HCT116 (cell line): ENCODE results near the gene FBH1. TPM values are rescaled to one million over a fixed set of nuclear protein-coding genes. Genes with fewer than 3 reads are reported as not detected.
"Not testable (repeated sequence)": the region's sequence is repeated elsewhere in the genome, so short reads cannot be mapped to it uniquely, and the experiment has no call there.

Experiments used
- ATAC-seq: fragments of 200-7000 bp; cut with Tn5 transposase; 2 replicates; pipeline ENCODE4 v1.9.1; 2020; ENCODE audit warnings: mild to moderate bottlenecking, moderate library complexity
- BruUV-seq: library from RNA; stranded (reverse); fragments of 400-500 nt; replicated peaks from 2 replicates; lab custom pipeline; 2021; lab: Mats Ljungman, UMichigan
- CTCF ChIA-PET: fragments of 300-600 bp; sonication (Branson Sonifier 250); formaldehyde crosslinking; loops from one replicate; lab custom pipeline; 2021; ENCODE audit warnings: antibody characterized with exemption; lab: Charles Lee
- POLR2A ChIA-PET: fragments of 300-600, 350-600 bp; sonication (Branson Sonifier 250); formaldehyde crosslinking; loops from one replicate; lab custom pipeline; 2021; ENCODE audit warnings: antibody characterized with exemption; lab: Charles Lee
- RAD21 ChIA-PET, 2 experiments: fragments of 300-600 bp; sonication (Branson Sonifier 250); formaldehyde crosslinking; loops; one replicate each; lab custom pipeline; 2023; ENCODE audit warnings: low total read pairs in 2 of 2; ENCODE audit not compliant: uncharacterized antibody in 2 of 2, unreplicated experiment in 2 of 2, low non-redundant PET in 1 of 2; lab: Charles Lee
- DNase-seq: peaks from one replicate; pipeline ENCODE4 v3.0.0-alpha.2; 2010; ENCODE audit warnings: low read depth, low spot score
- H2AFZ ChIP-seq: fragments of 200-600 bp; shearing (Covaris generic), sonication (generic); 2 replicates; pipeline ENCODE4 v1.6.1; 2017; ENCODE audit warnings: low read depth, mixed run types, mixed read lengths, antibody characterized with exemption, low read length; ENCODE audit not compliant: poor library complexity, severe bottlenecking
- H3K27ac ChIP-seq: 2 replicates; pipeline ENCODE4 v1.5.1; 2012; ENCODE audit warnings: low read depth, low read length
- H3K27me3 ChIP-seq: fragments of 200-600 bp; sonication (generic); 2 replicates; pipeline ENCODE4 v1.6.1; 2016; ENCODE audit warnings: mixed run types, low read length, mixed read lengths; ENCODE audit not compliant: insufficient read depth
- H3K36me3 ChIP-seq, 2 experiments: fragments of 200-500 bp in 1 of 2; fragments of 200-600 bp in 1 of 2; sonication (Bioruptor generic) in 1 of 2; sonication (generic) in 1 of 2; 2 replicates each; pipeline versions ENCODE4 v1.5.1 to v1.6.1; 2014 to 2016; ENCODE audit warnings: low read length in 2 of 2, inconsistent platforms in 1 of 2, mixed read lengths in 1 of 2, mixed run types in 1 of 2; ENCODE audit not compliant: insufficient read depth in 2 of 2, control insufficient read depth in 1 of 2
- H3K4me1 ChIP-seq, 2 experiments: fragments of 200-600 bp in 1 of 2; sonication (generic) in 1 of 2; 2 replicates each; pipeline versions ENCODE4 v1.5.1 to v1.6.1; 2012 to 2017; ENCODE audit warnings: low read length in 2 of 2, inconsistent platforms in 1 of 2, mild to moderate bottlenecking in 1 of 2, mixed read lengths in 1 of 2, mixed run types in 1 of 2, moderate library complexity in 1 of 2; ENCODE audit not compliant: insufficient read depth in 2 of 2, control insufficient read depth in 1 of 2
- H3K4me2 ChIP-seq: fragments of 200-600 bp; sonication (generic); 2 replicates; pipeline ENCODE4 v1.6.1; 2017; ENCODE audit warnings: mixed run types, low read length, mixed read lengths
- H3K4me3 ChIP-seq, 2 experiments: fragments of 200-600 bp in 1 of 2; sonication (generic) in 1 of 2; replicated peaks in 1 of 2; 2 replicates each; pipeline ENCODE4 v1.5.1; 2011 to 2016; ENCODE audit warnings: low read length in 2 of 2, control low read depth in 1 of 2, low read depth in 1 of 2, mild to moderate bottlenecking in 1 of 2, mixed read lengths in 1 of 2, mixed run types in 1 of 2
- H3K79me2 ChIP-seq: fragments of 200-600 bp; sonication (generic); 2 replicates; pipeline ENCODE4 v1.6.1; 2017; ENCODE audit warnings: mild to moderate bottlenecking, mixed run types, low read length, moderate library complexity, mixed read lengths; ENCODE audit not compliant: insufficient read depth
- H3K9ac ChIP-seq: fragments of 200-600 bp; sonication (generic); 2 replicates; pipeline ENCODE4 v1.6.1; 2016; ENCODE audit warnings: low read length, mixed read lengths
- H3K9me2 ChIP-seq: fragments of 200-600 bp; sonication (generic), shearing (Covaris generic); 2 replicates; pipeline ENCODE4 v1.6.1; 2017; ENCODE audit warnings: mixed run types, mild to moderate bottlenecking, moderate library complexity; ENCODE audit not compliant: insufficient read depth
- H3K9me3 ChIP-seq, 2 experiments: fragments of 200-500 bp in 1 of 2; fragments of 200-600 bp in 1 of 2; sonication (Bioruptor generic) in 1 of 2; sonication (generic) in 1 of 2; 2 replicates each; pipeline ENCODE4 v1.6.1; 2014 to 2017; ENCODE audit warnings: low read length in 2 of 2, mixed read lengths in 2 of 2, inconsistent platforms in 1 of 2, low read depth in 1 of 2, mild to moderate bottlenecking in 1 of 2, mixed run types in 1 of 2, moderate library complexity in 1 of 2; ENCODE audit not compliant: control insufficient read depth in 1 of 2, insufficient read depth in 1 of 2
- H4K20me1 ChIP-seq: fragments of 200-600 bp; sonication (generic), shearing (Covaris generic); 2 replicates; pipeline ENCODE4 v1.6.1; 2017; ENCODE audit warnings: mixed run types, mild to moderate bottlenecking, moderate library complexity; ENCODE audit not compliant: insufficient read depth
- CBX3 ChIP-seq: IDR thresholded peaks from 2 replicates; pipeline ENCODE4 v1.6.1; 2012; ENCODE audit warnings: low read depth
- CEBPB ChIP-seq: IDR thresholded peaks from 2 replicates; pipeline ENCODE4 v1.6.1; 2012; ENCODE audit warnings: low read depth
- EZH2phosphoT487 ChIP-seq: fragments of 200-600 bp; IDR thresholded peaks from 2 replicates; pipeline ENCODE4 v1.6.1; 2018; ENCODE audit warnings: antibody characterized with exemption, borderline replicate concordance
- intact Hi-C: fragments of 100-400 bp; cut with micrococcal nuclease; formaldehyde crosslinking; loops from 2 replicates; pipeline ENCODE4 v1.10.0; 2022
- total RNA-seq: library from RNA; stranded (reverse); gene quantifications from one replicate; pipeline ENCODE4 v1.2.1, GENCODE V29; 2021; ENCODE audit not compliant: unreplicated experiment

Gene FBH1
- total RNA-seq, 1 experiment from 2014 or later: 70.2 TPM

DNA sequence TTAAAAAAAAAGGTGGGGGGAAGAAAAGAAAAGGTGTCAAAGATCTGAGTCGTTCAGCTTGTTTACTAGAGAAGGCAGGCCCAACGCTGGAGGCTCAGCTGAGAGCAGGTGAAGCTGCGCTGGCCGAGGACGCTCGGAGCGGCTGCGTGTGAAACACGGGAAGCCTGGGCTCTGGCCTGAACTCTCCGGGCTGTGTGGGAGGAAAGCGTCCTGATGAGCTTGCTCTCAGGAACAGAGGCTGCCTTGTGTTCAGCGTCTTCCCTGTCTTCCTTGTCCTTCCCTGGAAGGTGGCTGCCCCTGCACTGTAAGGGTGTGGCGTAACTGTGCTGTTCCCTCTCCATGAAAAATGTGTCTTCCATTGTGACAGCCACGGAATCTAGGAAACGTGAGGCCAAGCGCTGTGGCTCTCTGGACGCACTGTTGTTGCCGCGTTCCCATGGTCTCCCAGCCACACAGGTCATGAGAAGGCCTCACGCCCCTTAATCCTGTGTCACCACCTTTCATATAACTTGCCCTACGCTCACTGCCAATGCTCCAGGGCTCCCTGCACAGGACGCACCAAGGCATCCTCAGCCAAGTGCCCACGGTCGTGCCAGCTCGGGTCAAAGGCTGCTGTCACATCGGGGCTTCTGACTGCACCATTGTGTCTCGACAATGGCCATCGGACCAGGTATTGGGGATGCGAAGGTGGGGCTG is 71.5 kb downstream of the FBH1 start:
- Histone ChIP-seq H3K27ac (no peak overlapping the region), H3K4me3 (no peak overlapping the region), H4K20me1 (no peaks in the 10 kb centered on the region), H3K79me2 (no peaks in the 10 kb centered on the region), H3K27me3 (no peaks in the 10 kb centered on the region), H3K9me2 (no peaks in the 10 kb centered on the region), H3K4me2 (no peak overlapping the region), H3K9me3 (no peaks in the 10 kb centered on the region), H2AFZ (no peak overlapping the region), H3K4me1 (peaks cover 4 to 9% of the 10 kb centered on the region in 2 experiments), H3K36me3 (no peaks in the 10 kb centered on the region), H3K9ac (no peak overlapping the region)
- no peak for ATAC-seq
- POLR2A ChIA-PET: no interaction called here
- DNase-seq: no peak
- CTCF ChIA-PET: no interaction called here
- RAD21 ChIA-PET: no interaction called here
- intact Hi-C loops: no loop called here
- no TSS peak for BruUV-seq
- TF ChIP-seq CBX3 (no peak), CEBPB (no peak), EZH2phosphoT487 (no peak)
- TF ChIP-seq, all 23 proteins: peak for 0

DNA sequence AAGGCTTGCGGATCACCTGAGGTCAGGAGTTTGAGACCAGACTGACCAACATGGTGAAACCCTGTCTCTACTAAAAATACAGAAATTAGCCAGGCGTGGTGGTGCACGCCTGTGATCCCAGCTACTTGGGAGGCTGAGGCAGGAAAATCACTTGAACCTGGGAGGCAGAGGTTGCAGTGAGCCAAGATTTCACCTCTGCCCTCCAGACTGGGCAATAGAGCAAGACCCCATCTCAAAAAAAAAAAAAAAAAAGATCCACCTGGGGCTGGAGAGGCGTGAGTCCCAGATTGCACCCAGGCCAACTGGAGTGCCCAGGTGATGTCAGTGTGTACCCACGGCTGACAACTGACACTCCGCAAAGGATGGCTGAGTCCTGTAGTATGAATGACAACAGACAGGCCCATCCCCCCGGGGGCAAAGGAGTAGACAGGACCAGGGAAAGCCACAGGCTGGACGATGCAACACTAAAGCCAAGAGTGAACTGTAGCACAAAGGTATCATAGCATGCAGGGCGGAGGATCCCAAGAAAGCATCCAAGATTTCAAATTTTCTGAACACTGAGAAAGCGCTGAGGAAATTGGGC is 72.4 kb downstream of the FBH1 start:
- intact Hi-C loops, CTCF ChIA-PET, RAD21 ChIA-PET, H3K9me2 ChIP-seq, H3K9me3 ChIP-seq, H3K79me2 ChIP-seq, H3K9ac ChIP-seq, H3K4me1 ChIP-seq, H4K20me1 ChIP-seq, BruUV-seq, H3K27ac ChIP-seq, H3K36me3 ChIP-seq, H3K4me2 ChIP-seq, DNase-seq, H3K27me3 ChIP-seq, H3K4me3 ChIP-seq, ATAC-seq, POLR2A ChIA-PET, H2AFZ ChIP-seq: not testable (repeated sequence)
